Testis (tissue), 3 donors: ENCODE data around the gene LSR. TPM values are rescaled to one million over a fixed set of nuclear protein-coding genes. Genes with fewer than 3 reads are reported as not detected.

Experiments used
- DNase-seq: peaks from one replicate; pipeline ENCODE4 v3.0.0-alpha.2; 2019
- H3K27ac ChIP-seq, 2 donors: fragments of 200-600 bp; sonication (generic); one replicate each; pipeline ENCODE4 v1.5.1; 2019
- H3K27me3 ChIP-seq: fragments of 200-600 bp; sonication (generic); one replicate; pipeline ENCODE4 v1.5.1; 2019
- H3K36me3 ChIP-seq: fragments of 200-600 bp; sonication (generic); one replicate; pipeline ENCODE4 v1.5.1; 2017; ENCODE audit warnings: low read depth; ENCODE audit errors: missing control alignments
- H3K4me1 ChIP-seq: fragments of 200-600 bp; sonication (generic); one replicate; pipeline ENCODE4 v1.5.1; 2019
- H3K4me3 ChIP-seq, 2 donors: fragments of 200-600 bp; sonication (generic); one replicate each; pipeline ENCODE4 v1.5.1; 2017 to 2019
- H3K9me3 ChIP-seq: fragments of 200-600 bp; sonication (generic); one replicate; pipeline ENCODE4 v1.5.1; 2017
- CTCF ChIP-seq, 3 experiments: fragments of 450-650 bp in 2 of 3; fragments of 200-600 bp in 1 of 3; sonication (generic) in 1 of 3; IDR thresholded peaks; one replicate each; pipeline ENCODE4 v1.5.1; 2016 to 2019; ENCODE audit warnings: antibody characterized with exemption in 3 of 3, mild to moderate bottlenecking in 2 of 3, moderate library complexity in 1 of 3
- POLR2A ChIP-seq: fragments of 450-650 bp; IDR thresholded peaks from one replicate; pipeline ENCODE4 v1.6.1; 2017; ENCODE audit warnings: antibody characterized with exemption, mild to moderate bottlenecking, moderate library complexity
- WGBS, 2 donors: methylation state at CpG; one replicate each; pipeline ENCODE4 v1.1.5; 2018; 5-methylcytosine and 5-hydroxymethylcytosine counted together
- intact Hi-C: fragments of 100-400 bp; cut with DNase I; formaldehyde crosslinking; loops from one replicate; pipeline ENCODE4 v1.15.1; 2023; ENCODE audit warnings: low total_unique reads
- polyA plus RNA-seq: library from polyadenylated mRNA; stranded (reverse); fragments of 350-450 nt; fragmentation: Illumina TruSeq; extraction: RNeasy Lipid Tissue Mini Kit (QIAGEN cat#74804); gene quantifications from one replicate; pipeline ENCODE4 v1.2.3, GENCODE V29; 2014; ENCODE audit warnings: low read depth, low replicate concordance; ENCODE audit not compliant: insufficient read depth
- total RNA-seq, 2 donors: library from RNA; depleted of rRNA; stranded (reverse); fragments of >200 nt; gene quantifications; one replicate each; pipeline ENCODE4 v1.2.3, GENCODE V29; 2016

Gene LSR
- total and polyA plus RNA-seq, 3 donors from 2014 or later, result 85.7 to 195 (median 154) TPM

- Histone ChIP-seq H3K4me1 (no peaks in the 10 kb centered on the region), H3K36me3 (no peaks in the 10 kb centered on the region), H3K9me3 (no peaks in the 10 kb centered on the region), H3K27ac (no peak overlapping the region), H3K4me3 (no peak overlapping the region), H3K27me3 (no peaks in the 10 kb centered on the region)
- no peak for TF ChIP-seq POLR2A
- TF ChIP-seq CTCF (IDR thresholded peaks at IDR 0.05), result no peak
- DNase-seq, result no peak
- 56 to 63% methylated on average over 4 of the region's 4 CpGs for WGBS, 2 donors
- intact Hi-C loops, result no loop called here
Observed at GRCh38 chr19:35246466-35247092, 2.2 kb upstream of the LSR start.

DNA sequence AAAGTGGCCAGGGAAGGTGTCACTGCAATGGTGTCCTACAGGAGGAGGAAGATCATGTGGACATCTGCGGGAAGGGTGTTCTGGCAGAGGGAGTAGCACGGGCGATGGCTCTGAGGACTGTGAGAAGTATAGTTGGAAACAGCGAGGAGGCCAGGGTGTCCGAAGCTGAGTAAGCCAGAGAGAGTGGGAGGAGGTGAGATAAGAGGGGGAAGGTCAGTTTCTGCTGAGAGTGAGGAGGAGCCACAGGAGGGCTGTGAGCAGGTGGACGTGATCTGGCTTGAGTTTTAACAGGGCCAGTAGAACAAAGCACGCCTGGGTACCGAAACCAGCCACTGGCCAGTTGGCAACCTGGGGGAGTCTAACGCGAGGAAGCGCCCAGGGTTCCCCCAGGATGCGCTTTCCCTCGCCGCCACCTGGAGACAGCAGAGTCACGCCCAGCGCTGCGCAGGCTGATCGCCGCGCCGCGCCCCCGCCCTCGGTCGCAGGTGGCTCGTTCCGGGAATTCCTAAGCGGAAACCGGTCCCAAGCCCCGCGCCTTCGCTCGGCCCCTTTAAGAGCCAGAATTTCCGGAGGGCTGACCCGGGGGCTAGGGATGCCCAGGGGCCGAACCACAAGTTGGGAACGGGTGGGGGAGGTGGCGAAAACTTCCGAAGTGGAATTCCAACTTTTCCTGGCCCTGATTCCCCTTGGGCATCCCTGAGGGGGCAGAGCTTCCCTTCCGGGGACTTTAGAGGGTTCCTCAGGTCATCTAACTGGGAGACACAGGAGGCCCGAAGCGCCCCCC is 1.1 kb upstream of the LSR start:
- H3K9me3 ChIP-seq, result no peaks in the 10 kb centered on the region
- H3K27me3 ChIP-seq, result no peaks in the 10 kb centered on the region
- H3K27ac ChIP-seq, result peak overlapping the region; percentile 86 to 88
- no peaks in the 10 kb centered on the region for H3K4me1 ChIP-seq
- no peak for TF ChIP-seq POLR2A
- peak in 2 of 3 experiments; percentile 40 to 53 for TF ChIP-seq CTCF (IDR thresholded peaks at IDR 0.05)
- intact Hi-C loops, result no loop called here
- peak overlapping the region; percentile 60 to 78 for H3K4me3 ChIP-seq
- DNase-seq, result peak; percentile 88
- 3% methylated on average over 11 to 21 of the region's 42 CpGs for WGBS, 2 donors
- H3K36me3 ChIP-seq, result no peaks in the 10 kb centered on the region

DNA sequence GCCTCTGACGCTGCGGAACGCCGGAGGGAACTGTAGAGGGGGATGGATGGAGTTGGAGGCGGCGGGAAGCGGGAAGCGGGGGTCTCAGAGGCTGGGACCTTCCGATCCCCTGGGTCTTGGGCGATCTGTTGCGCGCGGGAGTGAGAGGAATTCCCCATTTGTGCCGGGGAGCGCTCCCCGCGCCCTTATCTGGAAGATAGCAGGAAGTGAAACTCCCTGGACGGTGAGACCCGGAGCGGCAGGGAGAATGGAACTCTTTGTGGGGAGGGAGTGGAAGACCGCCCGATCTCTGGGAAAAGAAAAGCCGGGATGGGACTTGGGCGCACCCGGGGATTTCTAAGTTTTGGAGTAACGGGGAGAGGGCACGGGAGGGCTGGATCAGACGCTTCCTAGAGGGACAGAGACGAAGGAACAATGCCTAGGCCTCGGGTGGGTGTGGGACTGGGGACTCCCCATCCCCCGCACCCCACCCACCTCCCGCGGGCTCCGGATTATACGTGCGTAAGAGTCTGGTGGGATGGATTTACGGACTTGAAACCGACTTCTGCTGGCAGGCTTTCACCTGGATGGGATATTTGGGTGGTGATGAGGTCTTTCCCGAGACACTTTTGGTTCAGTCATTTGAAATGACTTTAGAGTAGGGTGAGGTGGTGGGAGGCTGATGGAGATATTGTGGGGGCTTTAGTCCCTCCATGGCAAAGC is 495 bp downstream of the LSR start:
- TF ChIP-seq POLR2A (no peak), CTCF (IDR thresholded peaks at IDR 0.05) (no peak)
- Histone ChIP-seq H3K4me3 (peak overlapping the region; percentile 60 to 78), H3K4me1 (no peaks in the 10 kb centered on the region), H3K9me3 (no peaks in the 10 kb centered on the region), H3K27ac (peak overlapping the region; percentile 86 to 88), H3K27me3 (no peaks in the 10 kb centered on the region), H3K36me3 (no peaks in the 10 kb centered on the region)
- intact Hi-C loops, result no loop called here
- no peak for DNase-seq
- WGBS, 2 donors, result 1 to 2% methylated on average over 31 to 39 of the region's 39 CpGs

- intact Hi-C loops, result no loop called here
- TF ChIP-seq POLR2A (no peak), CTCF (IDR thresholded peaks at IDR 0.05) (no peak)
- Histone ChIP-seq H3K27ac (no peak overlapping the region), H3K4me3 (peak overlapping the region in 1 of 2 donors; percentile 78), H3K4me1 (no peaks in the 10 kb centered on the region), H3K36me3 (no peaks in the 10 kb centered on the region), H3K9me3 (no peaks in the 10 kb centered on the region), H3K27me3 (no peaks in the 10 kb centered on the region)
- no peak for DNase-seq
- 70 to 74% methylated on average over 20 to 34 of the region's 34 CpGs for WGBS, 2 donors
Observed at GRCh38 chr19:35249848-35250711, 1.3 kb downstream of the LSR start.
